A375 (cell line): ENCODE data around the gene TAAR8. TPM values are rescaled to one million over a fixed set of nuclear protein-coding genes. Genes with fewer than 3 reads are reported as not detected.

Experiments
- small RNA-seq: library from RNA; depleted of rRNA; stranded (forward); fragments of <200 nt; gene quantifications from one replicate; pipeline ENCODE3, GENCODE V24; 2014
- total RNA-seq: library from RNA; depleted of rRNA; stranded (reverse); fragments of >200 nt; shearing (Covaris generic); gene quantifications from 2 replicates; pipeline ENCODE4 v1.2.3, GENCODE V29; 2014; rRNA removed

Gene TAAR8
- total RNA-seq = not detected in 2 replicates

GRCh38 chr6:132552372-132552771 lies at the start of gene TAAR8:
TSS of gene TAAR8 (plus strand) at chr6:132552672. CDS start at chr6:132552693, 21 bp downstream.

DNA sequence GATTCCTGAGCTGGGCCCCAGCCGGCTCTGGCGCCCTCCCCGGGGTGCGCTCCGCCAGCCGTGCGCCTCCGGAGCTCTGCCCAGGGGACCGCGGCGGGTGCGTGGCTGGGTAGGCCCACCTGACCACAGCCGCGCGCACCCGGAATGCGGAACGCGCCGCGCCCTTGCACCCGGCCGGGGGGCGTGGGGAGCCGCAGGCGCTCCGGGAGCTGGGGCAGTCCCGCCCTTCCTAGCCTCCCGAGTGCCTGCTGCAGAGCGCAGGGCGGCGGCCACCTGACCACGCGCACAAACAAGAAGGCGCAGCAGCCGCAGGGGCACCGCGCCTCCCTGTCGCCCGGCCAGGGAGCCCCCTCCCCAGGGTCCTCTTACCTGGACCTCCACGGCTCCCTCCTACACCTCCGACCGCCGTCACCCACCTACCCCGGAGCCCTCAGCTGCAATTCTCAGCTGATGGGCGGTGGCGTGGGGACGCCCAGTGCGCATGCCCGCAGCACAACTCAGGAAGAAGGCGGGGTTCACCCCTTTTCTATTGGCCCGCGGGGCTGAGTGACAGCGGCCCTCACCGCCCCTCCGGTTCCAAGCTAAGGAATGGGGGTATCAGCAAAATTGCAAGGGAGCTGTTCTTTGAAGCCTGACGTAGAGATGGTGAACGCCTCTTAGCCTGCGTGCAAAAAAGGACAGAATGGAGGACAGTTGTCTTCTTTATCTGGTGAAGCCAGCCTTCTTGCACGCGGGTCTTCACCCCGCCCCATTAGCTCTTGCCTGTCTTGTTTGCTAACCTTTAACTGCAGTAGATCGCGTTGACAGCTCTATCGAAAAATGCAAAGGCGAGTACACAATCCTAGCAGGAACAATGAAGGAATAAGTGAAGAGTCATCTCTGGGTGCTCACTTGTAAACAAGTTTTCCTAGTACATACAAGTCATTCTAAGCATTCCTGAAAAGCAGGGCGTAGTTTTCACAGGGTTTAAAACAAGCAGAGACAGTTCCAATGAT lies 39.5 kb upstream of the TAAR8 start, which contains the start of gene STX7:
TSS of gene STX7 (minus strand) at position 479 of the 995 bp plus-strand sequence. CDS start 9,586 bp downstream, outside the sequence.

DNA sequence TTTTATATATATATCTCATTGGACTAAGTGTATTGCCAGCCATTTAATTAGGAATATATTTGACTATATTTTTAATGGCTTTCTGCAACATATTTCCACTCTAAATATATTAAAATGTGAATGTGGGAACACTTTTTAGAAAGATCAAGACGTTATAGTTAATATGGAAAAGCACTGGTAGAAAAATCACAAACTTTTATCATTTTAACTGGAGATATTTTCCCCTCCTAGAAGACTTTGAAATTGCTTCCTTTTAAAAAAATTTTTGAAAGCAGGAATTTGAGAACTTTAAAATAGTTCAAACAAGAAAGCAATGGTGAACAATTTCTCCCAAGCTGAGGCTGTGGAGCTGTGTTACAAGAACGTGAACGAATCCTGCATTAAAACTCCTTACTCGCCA lies 14.5 kb upstream of the TAAR8 start, which contains the start of gene TAAR9:
TSS of gene TAAR9 (plus strand) at position 301 of the 400 bp plus-strand sequence. CDS start at position 314, 13 bp downstream.

GRCh38 chr6:132570221-132570777 lies 17.8 kb downstream of the TAAR8 start, which contains the start of gene TAAR6:
TSS of gene TAAR6 (plus strand) at chr6:132570322. CDS start at chr6:132570322, 0 bp downstream.

DNA sequence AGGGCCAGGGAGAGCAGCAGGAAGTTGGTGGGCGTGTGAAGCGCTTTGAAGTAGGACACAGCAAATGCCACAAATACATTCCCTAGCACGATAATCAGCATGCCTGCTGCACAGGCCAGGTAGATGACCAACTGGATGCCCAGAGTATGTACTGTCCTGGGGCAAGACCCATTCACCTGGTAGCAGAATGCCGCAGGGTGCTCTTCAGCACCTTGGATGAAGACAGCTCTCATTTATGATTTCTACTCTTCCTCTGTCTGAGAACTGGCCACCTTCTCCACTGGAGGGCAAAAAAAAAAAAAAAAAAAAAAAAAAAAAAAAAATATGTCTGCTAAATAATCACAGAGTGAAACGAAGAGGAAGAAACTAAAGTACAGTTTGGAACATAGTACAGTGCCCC lies 37.0 kb downstream of the TAAR8 start, which contains the start of gene TAAR5:
TSS of gene TAAR5 (minus strand) at position 288 of the 400 bp plus-strand sequence. CDS start at position 233, 55 bp downstream.

Small RNAs within 50 kb of the gene (small RNA-seq; reads per million reads assigned to genes)
- gene TAAR7P = not detected

Other genes starting within 250 kb of the TAAR8 start
- gene MOXD1, start 151.2 kb upstream of the TAAR8 start, total RNA-seq = 3.6 and 4.1 TPM in 2 replicates
- 9.6 and 14.0 TPM in 2 replicates for gene STX7, start 39.6 kb upstream of the TAAR8 start, total RNA-seq
- not detected in 2 replicates for gene TAAR9, start 14.4 kb upstream of the TAAR8 start, total RNA-seq
- not detected in 2 replicates for gene TAAR6, start 17.6 kb downstream of the TAAR8 start, total RNA-seq
- gene TAAR5, start 37.1 kb downstream of the TAAR8 start, total RNA-seq = not detected in 2 replicates
- not detected in 2 replicates for gene TAAR2, start 71.6 kb downstream of the TAAR8 start, total RNA-seq
- not detected in 2 replicates for gene TAAR1, start 106.5 kb downstream of the TAAR8 start, total RNA-seq
- 0.08 TPM in 1 of 2 replicates, not detected in the other for gene VNN1, start 161.4 kb downstream of the TAAR8 start, total RNA-seq
- 0.29 TPM in 1 of 2 replicates, not detected in the other for gene VNN2, start 205.2 kb downstream of the TAAR8 start, total RNA-seq
- 7.8 and 8.1 TPM in 2 replicates for gene SLC18B1, start 246.0 kb downstream of the TAAR8 start, total RNA-seq